ENCODE data around the gene KRTAP5-1.

DNA sequence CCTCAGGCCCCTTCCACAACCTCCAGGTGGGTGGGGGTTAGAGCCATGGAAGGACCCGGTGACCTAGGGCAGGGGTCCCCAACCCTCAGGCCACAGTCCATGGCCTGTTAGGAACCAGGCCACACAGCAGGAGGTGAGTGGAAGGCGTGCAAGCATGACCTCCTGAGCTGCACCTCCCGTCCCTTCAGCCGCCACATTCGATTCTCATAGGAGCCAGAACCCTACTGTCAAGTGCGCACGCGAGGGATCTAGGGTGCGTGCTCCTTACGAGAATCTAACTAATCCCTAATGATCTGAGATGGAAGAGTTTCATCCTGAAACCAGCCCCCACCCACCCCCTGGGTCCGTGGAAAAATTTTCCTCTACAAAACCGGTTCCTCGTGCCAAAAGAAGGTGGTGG lies 40.5 kb upstream of the KRTAP5-1 start:
- TF ChIP-seq, protein P1, sequence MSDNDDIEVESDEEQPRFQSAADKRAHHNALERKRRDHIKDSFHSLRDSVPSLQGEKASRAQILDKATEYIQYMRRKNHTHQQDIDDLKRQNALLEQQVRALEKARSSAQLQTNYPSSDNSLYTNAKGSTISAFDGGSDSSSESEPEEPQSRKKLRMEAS (IDR thresholded peaks at IDR 0.05), result no peak
- TF ChIP-seq POLR2A (IDR thresholded peaks at IDR 0.05; ENCODE audit: borderline replicate concordance, extremely low read depth, insufficient read depth, insufficient read length), result no peak
- no peak for TF ChIP-seq RAD21 (IDR thresholded peaks at IDR 0.05; ENCODE audit: low read depth)

Data from HCT116 (cell line).